Measurements from ENCODE around the gene FAF1. TPM values are rescaled to one million over a fixed set of nuclear protein-coding genes. Genes with fewer than 3 reads are reported as not detected.

Gene FAF1
- total and polyA plus RNA-seq, 2 of the 8 experiments (the other 6 are each of a cell fraction or from before 2014, with no cell fraction given): 10.8 to 65.9 TPM

DNA sequence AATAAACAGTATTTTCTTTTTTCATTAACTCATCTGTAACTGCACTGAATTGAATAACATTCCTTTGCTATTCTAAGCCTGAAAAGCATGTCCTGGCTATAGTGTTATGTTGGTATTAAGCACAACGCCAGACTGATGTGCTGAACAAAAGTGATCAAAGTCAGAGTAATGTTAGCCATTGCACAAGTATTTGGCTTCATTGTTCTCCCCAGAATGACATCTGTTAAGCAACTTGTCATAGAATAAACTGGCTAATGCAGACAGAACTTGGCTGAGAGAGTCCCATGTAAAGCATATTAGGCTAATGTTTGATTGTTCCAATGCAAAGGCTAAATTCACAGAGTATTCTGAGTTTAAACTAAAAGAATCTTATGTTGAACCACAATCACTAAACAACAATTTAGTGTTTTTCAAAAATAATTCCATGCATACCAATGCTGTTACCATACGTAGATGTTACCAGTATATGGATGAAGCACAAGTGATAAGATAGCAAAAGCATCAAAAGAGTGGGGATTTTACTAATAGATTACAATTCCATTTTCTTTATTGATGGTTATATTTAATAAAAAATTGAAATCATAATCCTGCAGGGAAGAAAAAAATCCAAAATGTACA, 301.5 kb downstream of the FAF1 start (continued):
- TF ChIP-seq CHD7 (IDR thresholded peaks at IDR 0.05; ENCODE audit: insufficient replicate concordance, low read length) (no peak), TCF12 (IDR thresholded peaks at IDR 0.05; ENCODE audit: low read depth, low read length) (no peak), CBX5 (IDR thresholded peaks at IDR 0.05; ENCODE audit: low read depth, low read length) (no peak), POLR2AphosphoS5 (IDR thresholded peaks at IDR 0.05; ENCODE audit: low read depth, low read length) (no peak)

Measured in H1 (cell line).